Breast epithelium (tissue), 3 donors: Measurements from ENCODE around the gene IGF2.

ENCODE experiments used
- POLR2A ChIP-seq: fragments of 450-650 bp; IDR thresholded peaks from one replicate; pipeline ENCODE4 v1.6.1; 2016; ENCODE audit warnings: antibody characterized with exemption, mild to moderate bottlenecking, moderate library complexity
- POLR2AphosphoS5 ChIP-seq, 3 donors: sonication (generic); formaldehyde crosslinking; IDR thresholded peaks; one replicate each; pipeline ENCODE4 v1.6.1; 2017; ENCODE audit warnings: antibody characterized with exemption in 3 of 3
- TF ChIP-seq, protein P1 (sequence below), 3 donors: fragments of 450-650 bp; IDR thresholded peaks; one replicate each; pipeline ENCODE4 v1.5.1; 2016 to 2017; ENCODE audit warnings: antibody characterized with exemption in 3 of 3, mild to moderate bottlenecking in 3 of 3, moderate library complexity in 3 of 3

- TF ChIP-seq POLR2AphosphoS5 (IDR thresholded peaks at IDR 0.05) = no peak
- TF ChIP-seq, protein P1, sequence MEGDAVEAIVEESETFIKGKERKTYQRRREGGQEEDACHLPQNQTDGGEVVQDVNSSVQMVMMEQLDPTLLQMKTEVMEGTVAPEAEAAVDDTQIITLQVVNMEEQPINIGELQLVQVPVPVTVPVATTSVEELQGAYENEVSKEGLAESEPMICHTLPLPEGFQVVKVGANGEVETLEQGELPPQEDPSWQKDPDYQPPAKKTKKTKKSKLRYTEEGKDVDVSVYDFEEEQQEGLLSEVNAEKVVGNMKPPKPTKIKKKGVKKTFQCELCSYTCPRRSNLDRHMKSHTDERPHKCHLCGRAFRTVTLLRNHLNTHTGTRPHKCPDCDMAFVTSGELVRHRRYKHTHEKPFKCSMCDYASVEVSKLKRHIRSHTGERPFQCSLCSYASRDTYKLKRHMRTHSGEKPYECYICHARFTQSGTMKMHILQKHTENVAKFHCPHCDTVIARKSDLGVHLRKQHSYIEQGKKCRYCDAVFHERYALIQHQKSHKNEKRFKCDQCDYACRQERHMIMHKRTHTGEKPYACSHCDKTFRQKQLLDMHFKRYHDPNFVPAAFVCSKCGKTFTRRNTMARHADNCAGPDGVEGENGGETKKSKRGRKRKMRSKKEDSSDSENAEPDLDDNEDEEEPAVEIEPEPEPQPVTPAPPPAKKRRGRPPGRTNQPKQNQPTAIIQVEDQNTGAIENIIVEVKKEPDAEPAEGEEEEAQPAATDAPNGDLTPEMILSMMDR (IDR thresholded peaks at IDR 0.05) = no peak
- no peak for TF ChIP-seq POLR2A
Measured at GRCh38 chr11:2131371-2132236, 7.6 kb downstream of the IGF2 start.
